ENCODE measurements around the gene UBE3B.

Gene UBE3B

DNA sequence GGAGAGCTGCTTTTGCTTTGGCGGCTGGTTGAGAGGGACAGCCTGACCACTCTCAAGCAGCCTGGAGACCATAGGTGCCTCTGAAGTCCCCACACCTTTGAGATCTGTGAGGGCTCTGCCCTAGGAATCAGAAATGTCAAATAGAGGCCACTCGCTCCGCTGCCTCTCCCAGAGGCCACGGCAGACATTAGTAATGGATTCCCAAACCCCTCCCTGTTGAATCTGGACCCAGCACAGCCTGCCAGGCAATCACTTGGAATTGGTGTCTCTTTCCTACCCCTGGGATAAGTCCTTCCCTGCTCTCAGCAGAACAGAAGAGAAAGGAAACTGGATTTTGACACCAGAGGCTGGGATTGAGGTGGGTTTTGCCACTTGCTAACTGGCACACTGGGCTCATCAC lies 70.8 kb downstream of the UBE3B start:
- in situ Hi-C loops (cut with MboI; ENCODE audit: low sequenced_read_pairs) = no loop called here

DNA sequence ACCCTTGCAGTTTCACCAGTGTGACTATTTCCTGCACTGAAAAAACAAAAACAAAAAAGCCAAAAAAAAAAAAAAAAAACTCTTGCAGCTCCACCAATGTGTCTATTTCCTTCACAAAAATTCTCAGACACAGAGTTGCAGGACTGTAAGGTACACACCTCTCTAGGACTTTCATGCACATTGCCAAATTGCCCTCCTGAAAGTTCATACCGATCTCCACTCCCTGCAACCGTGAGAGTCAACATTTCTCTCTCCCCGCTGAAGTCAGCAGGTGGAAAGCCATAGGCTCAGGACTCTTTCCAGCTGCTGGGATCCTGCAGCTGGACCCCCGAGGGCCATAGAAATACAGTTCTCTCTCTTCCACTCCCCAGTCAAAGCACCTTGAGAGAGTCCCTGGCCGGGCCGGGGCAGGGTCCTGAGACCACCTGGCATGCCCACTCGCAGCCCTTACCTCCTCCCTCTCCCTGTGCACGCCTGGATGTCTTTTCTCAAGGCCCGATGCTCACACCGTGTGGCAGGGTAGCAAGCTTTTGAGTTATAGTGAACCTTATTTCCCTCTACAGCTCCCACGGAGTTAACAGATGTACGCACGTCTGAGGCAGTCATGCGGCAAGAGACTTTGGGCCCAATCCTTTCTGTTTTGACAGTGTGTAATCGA lies 72.3 kb downstream of the UBE3B start:
- in situ Hi-C loops (cut with MboI; ENCODE audit: low sequenced_read_pairs) = no loop called here

DNA sequence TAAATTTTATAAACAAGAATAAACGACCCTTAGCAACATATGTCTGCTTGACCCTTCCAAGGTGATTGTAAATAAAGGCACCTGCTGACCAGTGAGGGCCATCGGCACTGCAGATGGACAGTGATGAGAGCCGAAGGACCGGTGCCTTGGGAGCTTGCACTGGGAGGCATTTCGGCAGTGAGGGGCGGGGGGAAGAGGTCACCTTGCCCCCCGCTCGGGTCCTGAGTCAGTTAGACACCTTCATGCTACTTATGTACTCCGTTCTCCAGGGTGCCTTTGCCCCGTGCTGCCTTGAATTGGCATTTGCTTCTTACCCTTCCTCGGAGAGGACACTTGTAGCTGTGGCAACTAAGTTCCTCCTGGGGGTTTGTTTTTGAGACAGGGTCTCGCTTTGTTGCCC lies 72.8 kb downstream of the UBE3B start:
- in situ Hi-C loops (cut with MboI; ENCODE audit: low sequenced_read_pairs) = no loop called here

DNA sequence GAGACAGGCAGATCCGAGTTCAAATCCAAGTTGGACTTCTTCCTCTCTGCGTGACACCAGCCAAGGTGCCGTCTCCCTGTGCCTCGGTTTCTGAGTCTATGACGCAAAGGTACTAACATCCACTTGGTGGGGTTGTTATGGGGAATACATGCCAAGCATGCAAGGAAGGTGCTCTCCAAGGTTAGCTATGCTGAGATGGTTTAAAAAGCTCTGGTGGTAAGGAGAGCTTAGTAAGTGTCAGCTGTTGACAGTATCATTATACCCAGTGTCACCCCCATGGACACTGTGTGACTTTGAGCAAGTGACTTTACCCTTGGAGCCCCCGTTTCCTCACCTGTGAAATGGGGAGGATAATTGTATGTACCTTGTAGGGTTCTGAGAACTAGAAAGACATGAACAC lies 73.7 kb downstream of the UBE3B start:
- in situ Hi-C loops (cut with MboI; ENCODE audit: low sequenced_read_pairs) = no loop called here

GRCh38 chr12:109552971-109553370 lies 75.5 kb downstream of the UBE3B start:
- in situ Hi-C loops (cut with MboI; ENCODE audit: low sequenced_read_pairs) = no loop called here

DNA sequence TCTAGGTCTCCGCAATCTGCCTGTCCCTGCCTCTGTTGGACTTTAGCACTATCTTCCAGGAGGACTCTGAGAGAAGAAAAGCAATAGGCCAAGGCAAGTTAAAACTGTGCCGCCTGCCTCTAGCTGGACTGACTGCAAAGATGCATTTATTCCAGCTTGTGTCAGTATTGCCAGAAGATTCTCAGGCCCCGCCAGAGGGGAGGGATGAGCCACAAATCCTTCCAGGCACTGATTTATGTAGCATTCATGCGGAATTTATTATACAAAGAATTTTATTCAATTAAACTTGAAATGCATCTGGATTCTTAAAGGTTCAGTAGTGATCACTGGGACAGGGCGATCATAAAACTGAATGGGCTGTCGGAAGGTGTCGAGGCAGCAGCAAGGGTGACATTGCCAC lies 76.0 kb downstream of the UBE3B start:
- in situ Hi-C loops (cut with MboI; ENCODE audit: low sequenced_read_pairs) = no loop called here

DNA sequence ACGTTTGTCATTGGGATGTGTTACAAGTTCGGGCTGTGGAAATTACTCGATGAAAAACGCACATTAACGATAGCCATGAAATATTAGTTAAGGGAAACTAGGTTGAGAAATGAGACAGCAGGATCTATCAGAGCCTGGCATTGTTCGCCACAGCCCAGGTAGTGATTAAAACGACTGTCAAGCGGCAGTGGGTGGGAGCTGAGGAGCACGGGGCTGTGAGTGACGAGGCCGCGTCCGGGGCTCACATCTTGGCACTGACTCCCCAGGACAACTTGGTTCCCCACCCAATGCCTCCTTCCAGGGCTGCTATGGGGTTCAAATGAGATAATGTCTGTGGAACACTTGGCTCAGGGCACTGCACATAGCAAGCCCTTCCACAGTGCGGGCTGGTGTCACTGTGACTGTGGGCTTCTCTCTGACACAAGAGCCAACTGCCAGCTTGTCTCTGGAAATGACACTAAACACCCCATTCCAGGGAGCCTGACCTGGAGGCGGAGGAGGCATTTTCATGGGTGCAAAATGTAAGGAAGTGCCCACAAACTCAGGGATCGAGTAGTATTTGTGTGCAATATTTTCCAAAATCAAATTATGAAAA lies 76.6 kb downstream of the UBE3B start:
- in situ Hi-C loops (cut with MboI; ENCODE audit: low sequenced_read_pairs) = no loop called here

DNA sequence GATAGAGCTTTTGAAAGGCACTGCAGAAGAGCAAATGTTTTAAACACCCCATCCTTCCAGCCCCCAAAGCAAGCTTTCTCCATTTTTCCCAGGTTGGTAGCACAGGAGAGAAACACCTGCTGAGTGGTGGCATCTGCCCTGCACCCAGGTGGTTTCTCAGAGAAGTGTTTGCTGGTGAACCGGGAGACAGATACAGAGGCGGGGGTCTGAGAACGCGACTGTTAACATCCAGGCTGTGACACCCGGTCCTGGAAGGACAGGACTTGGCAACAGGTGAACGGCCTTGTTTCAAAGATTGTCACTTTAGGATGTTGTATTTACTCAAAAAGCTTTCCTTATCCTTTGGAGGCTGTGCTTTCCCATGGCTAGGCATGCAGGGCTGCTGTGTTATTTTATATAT lies 77.3 kb downstream of the UBE3B start:
- in situ Hi-C loops (cut with MboI; ENCODE audit: low sequenced_read_pairs) = no loop called here

- in situ Hi-C loops (cut with MboI; ENCODE audit: low sequenced_read_pairs) = no loop called here
Observed at GRCh38 chr12:109555431-109556315, 78.2 kb downstream of the UBE3B start.

DNA sequence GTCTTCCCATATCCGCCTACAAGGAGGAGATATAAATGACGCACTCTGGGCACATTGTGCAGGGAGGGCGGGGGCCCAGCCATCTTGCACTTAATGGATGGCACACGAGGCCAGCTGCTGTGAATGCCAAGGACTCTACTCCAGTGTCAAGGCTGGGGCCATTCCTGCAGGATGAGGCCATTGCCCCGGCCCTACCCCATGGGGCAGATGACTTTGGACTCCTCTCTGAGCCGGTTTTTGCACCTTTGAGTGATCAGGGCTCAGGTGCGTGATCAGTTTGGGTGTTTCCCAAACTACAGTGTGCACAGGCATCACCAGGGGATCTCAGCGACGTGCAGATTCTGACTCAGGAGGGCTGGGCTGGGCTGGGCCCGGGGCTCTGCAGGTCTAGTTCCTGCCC lies 79.8 kb downstream of the UBE3B start:
- in situ Hi-C loops (cut with MboI; ENCODE audit: low sequenced_read_pairs) = no loop called here

DNA sequence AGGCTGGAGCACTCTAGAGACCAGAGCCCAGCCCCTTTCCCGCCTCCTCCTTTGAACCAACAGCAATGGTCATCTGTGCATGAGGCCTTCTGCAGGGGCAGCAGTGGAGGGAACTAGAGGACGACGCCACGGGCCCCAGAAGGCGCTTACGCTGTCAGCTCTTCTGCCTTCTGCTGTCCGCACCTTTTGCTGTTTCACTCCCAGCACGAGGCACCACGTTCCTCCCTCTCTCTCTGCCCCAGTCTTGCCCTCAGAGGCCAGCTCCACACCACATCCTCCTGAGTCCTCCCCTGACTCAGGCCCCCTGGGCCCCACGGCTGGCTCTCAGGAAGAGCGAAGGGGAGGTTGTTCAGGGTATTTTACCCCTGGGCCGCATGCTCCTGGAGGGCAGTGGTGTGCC lies 80.4 kb downstream of the UBE3B start:
- in situ Hi-C loops (cut with MboI; ENCODE audit: low sequenced_read_pairs) = no loop called here

- in situ Hi-C loops (cut with MboI; ENCODE audit: low sequenced_read_pairs) = no loop called here
Observed at GRCh38 chr12:109558374-109559199, 81.2 kb downstream of the UBE3B start.

DNA sequence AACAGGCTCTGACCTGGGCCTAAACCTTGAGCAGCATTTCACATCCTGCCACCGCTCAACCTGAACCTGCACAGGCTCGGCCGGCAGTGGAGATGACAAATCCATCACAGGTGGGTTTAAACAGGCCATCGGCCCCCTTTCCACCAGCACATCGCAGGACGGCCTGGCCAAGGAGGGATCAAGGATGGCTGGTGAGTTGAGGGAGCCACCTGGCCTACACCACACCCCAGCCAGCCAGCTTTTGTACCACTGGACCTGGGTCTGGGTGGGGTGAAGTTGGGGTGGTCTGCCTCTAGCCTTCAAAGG lies 81.7 kb downstream of the UBE3B start:
- in situ Hi-C loops (cut with MboI; ENCODE audit: low sequenced_read_pairs) = no loop called here

DNA sequence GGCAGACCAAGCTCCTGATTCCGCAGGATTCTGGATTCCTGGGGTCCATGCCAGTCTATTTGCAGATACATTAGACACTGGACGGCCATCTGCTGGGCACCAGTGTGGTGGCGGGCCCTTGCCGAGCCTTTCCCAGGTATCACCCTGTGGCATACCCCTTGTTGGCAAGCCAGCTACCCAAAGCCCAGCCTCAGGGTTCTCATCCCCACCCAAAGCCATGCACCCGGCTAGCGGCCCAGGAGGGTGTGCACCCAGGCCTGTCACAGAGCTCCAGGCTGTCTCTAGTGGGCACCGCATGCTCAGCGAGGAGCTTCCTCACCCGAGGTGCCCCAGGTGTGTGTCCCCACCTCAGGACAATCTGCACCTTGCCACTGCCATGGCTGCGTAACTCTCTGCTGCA lies 82.2 kb downstream of the UBE3B start:
- in situ Hi-C loops (cut with MboI; ENCODE audit: low sequenced_read_pairs) = no loop called here

DNA sequence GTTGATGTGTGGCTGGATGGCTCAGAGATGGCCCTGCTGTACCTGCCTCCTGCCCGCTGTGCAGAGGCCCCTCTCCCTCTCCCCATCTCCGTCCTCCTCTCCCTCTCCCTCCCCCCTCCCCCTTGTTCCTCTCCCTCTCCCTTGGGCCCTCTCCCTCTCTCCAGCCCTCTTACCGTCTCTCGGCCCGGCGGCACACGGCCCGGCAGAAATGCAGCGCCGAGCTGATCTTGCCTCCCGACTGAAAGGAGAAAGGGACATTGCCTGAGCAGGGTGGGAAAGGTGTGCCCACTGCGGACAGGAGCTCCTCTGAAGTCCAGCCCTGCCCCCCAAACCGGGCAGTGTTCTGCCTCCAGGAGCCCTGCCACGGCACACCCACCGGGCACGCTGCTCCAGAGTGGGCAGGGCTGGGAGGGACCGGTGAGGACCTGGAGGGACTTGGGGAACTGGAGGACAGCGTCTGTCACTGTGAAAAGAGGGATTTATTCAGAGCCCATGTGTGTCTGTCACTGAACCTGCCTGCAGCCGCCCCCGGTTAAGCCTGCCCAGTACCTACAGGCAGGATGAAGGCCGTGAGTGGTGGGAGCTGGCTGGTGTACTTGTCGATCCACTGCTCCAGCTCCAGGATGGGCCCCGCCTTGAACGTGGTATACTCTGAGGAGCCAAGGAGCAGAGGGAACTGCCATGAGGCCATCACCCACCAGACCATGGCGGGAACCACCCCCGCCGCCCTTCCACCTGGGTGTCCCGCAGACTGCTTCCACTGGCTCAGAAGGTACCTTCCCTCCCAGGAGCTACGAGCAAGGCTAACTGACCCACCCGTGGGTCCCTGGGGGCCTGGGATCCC lies 83.7 kb downstream of the UBE3B start:
- in situ Hi-C loops (cut with MboI; ENCODE audit: low sequenced_read_pairs) = no loop called here

- in situ Hi-C loops (cut with MboI; ENCODE audit: low sequenced_read_pairs) = no loop called here
Observed at GRCh38 chr12:109561711-109562030, 84.2 kb downstream of the UBE3B start.

DNA sequence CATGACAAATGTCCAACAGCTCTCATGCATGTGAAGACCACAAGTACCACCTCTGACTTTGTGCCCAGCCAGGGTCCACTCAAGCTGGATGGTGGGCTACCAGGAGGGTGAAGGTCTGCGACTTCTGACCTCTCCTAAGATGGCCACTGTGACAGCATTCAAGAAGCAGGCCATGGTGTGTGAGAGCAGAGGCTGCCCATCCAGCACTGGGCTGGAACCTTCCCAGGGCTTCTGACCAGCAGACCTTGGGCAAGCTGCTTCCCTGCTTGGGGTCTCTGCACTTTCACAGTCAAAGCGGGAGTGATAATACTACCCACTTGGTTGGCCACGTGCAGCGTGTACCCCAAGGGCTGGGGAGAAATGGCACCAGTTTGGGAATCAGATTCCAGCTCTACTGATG lies 85.4 kb downstream of the UBE3B start:
- in situ Hi-C loops (cut with MboI; ENCODE audit: low sequenced_read_pairs) = no loop called here

DNA sequence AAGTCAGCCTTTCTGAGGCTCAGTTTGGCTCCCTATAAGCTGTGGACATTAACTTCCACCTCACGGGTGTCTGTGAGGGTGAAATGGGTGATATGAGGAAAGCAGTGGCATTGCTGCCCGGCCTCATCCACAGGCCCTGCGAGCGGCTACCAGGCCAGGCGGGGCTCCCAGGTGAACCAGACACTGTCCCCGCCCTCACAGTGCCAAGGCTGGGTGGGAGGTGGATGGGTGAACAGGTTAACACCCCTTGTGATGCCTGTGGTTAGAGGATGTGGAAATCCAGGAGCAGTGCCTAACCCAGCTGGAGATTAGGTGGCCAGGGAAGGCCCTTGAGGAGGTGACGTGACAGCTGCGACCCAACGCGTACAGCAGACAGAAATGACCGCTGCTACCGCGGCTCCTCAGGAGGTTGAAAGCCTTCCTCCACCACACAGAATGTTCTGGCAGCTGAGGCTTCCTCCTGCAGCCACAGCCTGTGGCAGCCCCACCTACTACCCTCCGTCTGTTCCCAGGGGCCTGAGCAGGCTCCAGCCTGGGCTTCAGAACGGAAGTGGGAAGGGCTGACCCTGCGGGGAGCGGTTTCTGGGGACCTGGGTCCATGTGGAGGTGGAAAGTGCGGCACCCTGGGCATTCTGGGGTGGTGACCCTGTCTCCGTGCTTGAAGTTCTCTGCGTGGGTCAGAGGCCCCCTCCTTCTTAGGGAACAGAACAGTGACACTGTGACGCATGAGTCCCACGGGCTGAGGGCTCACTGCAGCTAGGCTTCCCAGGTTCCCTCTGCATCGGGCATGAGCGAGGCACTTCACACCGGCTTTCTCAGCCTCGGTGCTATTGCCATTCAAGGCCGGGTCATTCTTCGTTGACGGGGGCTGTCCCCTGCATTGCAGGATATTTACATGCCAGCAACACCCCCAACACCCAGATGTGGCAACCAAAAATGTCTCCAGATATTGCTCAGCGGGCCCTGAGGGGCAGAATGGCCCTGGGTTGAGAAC lies 86.2 kb downstream of the UBE3B start:
- in situ Hi-C loops (cut with MboI; ENCODE audit: low sequenced_read_pairs) = no loop called here

- in situ Hi-C loops (cut with MboI; ENCODE audit: low sequenced_read_pairs) = no loop called here
Observed at GRCh38 chr12:109566424-109566823, 89.0 kb downstream of the UBE3B start.

All from HL-60/S4 treated with retinoic acid at 250 ng/mL for 4 days and 3 days (cell line).